K562 (cell line): ENCODE results near the gene MMP23B. TPM values are rescaled to one million over a fixed set of nuclear protein-coding genes. Genes with fewer than 3 reads are reported as not detected.

Experiments used
- ATF4 ChIP-seq: fragments of 450-650 bp; formaldehyde crosslinking; IDR thresholded peaks from 2 replicates; pipeline ENCODE4 v1.4.0; 2022; ENCODE audit warnings: mild to moderate bottlenecking, moderate library complexity
- C11orf30 ChIP-seq: fragments of 450-650 bp; IDR thresholded peaks from 2 replicates; pipeline ENCODE4 v1.6.1; 2016; ENCODE audit warnings: low read depth, mild to moderate bottlenecking
- CUX1 ChIP-seq: fragments of 200-800 bp; sonication (Bioruptor generic); IDR thresholded peaks from 2 replicates; pipeline ENCODE4 v1.6.1; 2016; ENCODE audit warnings: missing genetic modification characterization, missing compliant biosample characterization
- EP300 ChIP-seq: IDR thresholded peaks from 2 replicates; pipeline ENCODE4 v1.6.1; 2012; ENCODE audit warnings: low read length, improper control_type of control experiment
- FUS ChIP-seq: fragments of 200-400 bp; formaldehyde crosslinking; optimal IDR thresholded peaks from 2 replicates; pipeline ENCODE3; 2017; ENCODE audit warnings: low read depth, low read length
- HMG20B ChIP-seq: fragments of 250-450 bp; sonication (Bioruptor Pico); IDR thresholded peaks from 2 replicates; pipeline ENCODE4 v1.5.0; 2021; ENCODE audit warnings: mild to moderate bottlenecking
- MCM3 ChIP-seq: fragments of 450-650 bp; IDR thresholded peaks from 2 replicates; pipeline ENCODE4 v1.6.1; 2016
- MEF2A ChIP-seq: IDR thresholded peaks from 2 replicates; pipeline ENCODE4 v1.6.1; 2011; ENCODE audit warnings: low read depth, mild to moderate bottlenecking, low read length, moderate library complexity; ENCODE audit not compliant: control insufficient read depth
- MYC ChIP-seq, 2 experiments: fragments of 250-450 bp in 1 of 2; sonication (Bioruptor Pico) in 1 of 2; IDR thresholded peaks; 2 replicates each; pipeline versions ENCODE4 v1.5.1 to v1.6.1; 2012 to 2021; ENCODE audit warnings: low read depth in 2 of 2, borderline replicate concordance in 1 of 2, improper control_type of control experiment in 1 of 2, low read length in 1 of 2, mild to moderate bottlenecking in 1 of 2, moderate library complexity in 1 of 2
- NCOA1 ChIP-seq: fragments of 450-650 bp; IDR thresholded peaks from 2 replicates; pipeline ENCODE4 v1.6.1; 2016; ENCODE audit warnings: low read depth
- NFXL1 ChIP-seq: fragments of 450-650 bp; formaldehyde crosslinking; IDR thresholded peaks from 2 replicates; pipeline ENCODE4 v1.4.0; 2021; ENCODE audit warnings: mild to moderate bottlenecking
- NR3C1 ChIP-seq: sonication (generic); formaldehyde crosslinking; IDR thresholded peaks from 2 replicates; pipeline ENCODE4 v1.8.1; 2022; ENCODE audit warnings: missing genetic modification reagents
- POLR2AphosphoS2 ChIP-seq: IDR thresholded peaks from 2 replicates; pipeline ENCODE4 v1.6.1; 2012; ENCODE audit warnings: low read length, improper control_type of control experiment
- PTTG1 ChIP-seq: fragments of 450-650 bp; IDR thresholded peaks from 2 replicates; pipeline ENCODE4 v1.6.1; 2016; ENCODE audit warnings: low read depth, mild to moderate bottlenecking, missing genetic modification characterization, missing compliant biosample characterization
- RAD21 ChIP-seq, 2 experiments: fragments of 250-450 bp in 1 of 2; fragments of 450-650 bp in 1 of 2; sonication (Bioruptor Pico) in 1 of 2; formaldehyde crosslinking in 1 of 2; IDR thresholded peaks in 1 of 2; conservative IDR thresholded peaks in 1 of 2; 2 replicates each; pipeline versions ENCODE4 v1.4.0 to v1.8.0; 2020 to 2022; ENCODE audit warnings: mild to moderate bottlenecking in 2 of 2, moderate library complexity in 1 of 2
- SIN3A ChIP-seq, 2 experiments: fragments of 150-350 bp in 1 of 2; IDR thresholded peaks; 2 replicates each; pipeline ENCODE4 v1.6.1; 2011 to 2016; ENCODE audit warnings: borderline replicate concordance in 2 of 2, low read depth in 2 of 2, low read length in 2 of 2, mild to moderate bottlenecking in 2 of 2, moderate library complexity in 2 of 2; ENCODE audit not compliant: control insufficient read depth in 1 of 2
- SMARCC2 ChIP-seq: fragments of 450-650 bp; IDR thresholded peaks from 2 replicates; pipeline ENCODE4 v1.6.1; 2017; ENCODE audit warnings: antibody characterized with exemption, moderate library complexity, mild to moderate bottlenecking, low read depth
- TFAP4 ChIP-seq: sonication (generic); formaldehyde crosslinking; IDR thresholded peaks from 2 replicates; pipeline ENCODE4 v1.8.0; 2022; ENCODE audit warnings: missing genetic modification reagents, mild to moderate bottlenecking, moderate library complexity, borderline replicate concordance
- ZNF12 ChIP-seq: sonication (generic); formaldehyde crosslinking; IDR thresholded peaks from 2 replicates; pipeline ENCODE4 v1.4.0; 2020; ENCODE audit warnings: mild to moderate bottlenecking, missing genetic modification reagents
- ZNF696 ChIP-seq: fragments of 250-450 bp; sonication (Bioruptor Pico); conservative IDR thresholded peaks from 2 replicates; pipeline ENCODE4 v1.4.0; 2020; ENCODE audit warnings: mild to moderate bottlenecking, moderate library complexity
- polyA plus RNA-seq, 8 experiments: library from polyadenylated mRNA; depleted of rRNA in 4 of 8; stranded (reverse) in 5 of 8; unstranded in 3 of 8; fragments of >200 nt; fragmentation: Nextera tagmentation in 2 of 8; fragmentation: Illumina TruSeq in 1 of 8; extraction: Ambion mirVana in 2 of 8; extraction: Trizol in 1 of 8; gene quantifications; 2 replicates each; pipeline versions ENCODE4 v1.2.1 to v1.2.3, GENCODE V29; 2011 to 2014; ENCODE audit warnings: inconsistent platforms in 1 of 8, missing spikeins in 1 of 8
- total RNA-seq, 7 experiments: library from RNA; depleted of rRNA in 6 of 7; stranded (reverse); fragments of >200 nt in 6 of 7; fragmentation: Illumina TruSeq in 2 of 7; extraction: Trizol in 2 of 7; gene quantifications; 2 replicates each; pipeline versions ENCODE4 v1.2.1 to v1.2.3, GENCODE V29; 2011 to 2021; ENCODE audit warnings: low replicate concordance in 1 of 7

Gene MMP23B
- total and polyA plus RNA-seq, 9 of the 15 experiments (the other 6 are each of a cell fraction or from before 2014, with no cell fraction given) = 0.28 to 1.2 (median 0.41) TPM; not detected in 5

- TF ChIP-seq EP300 (no peak), NFXL1 (CRISPR knock-in tag) (no peak), NCOA1 (no peak), MYC (IDR thresholded peaks at IDR 0.05; ENCODE audit: low read depth, low read length) (no peak), MYC (CRISPR knock-in tag; IDR thresholded peaks at IDR 0.05; ENCODE audit: borderline replicate concordance, low read depth) (no peak), ZNF696 (CRISPR knock-in tag) (no peak), FUS (no peak), ZNF12 (no peak), C11orf30 (no peak), MCM3 (no peak), NR3C1 (CRISPR knock-in tag) (no peak), SMARCC2 (no peak), TFAP4 (CRISPR knock-in tag) (no peak; the same call in 1 of the 2 replicates), PTTG1 (tag) (no peak), RAD21 (CRISPR knock-in tag; conservative IDR thresholded peaks at IDR 0.05 in 1 of 2, IDR thresholded peaks at IDR 0.05 in 1 of 2) (no peak), CUX1 (CRISPR knock-in tag) (no peak), POLR2AphosphoS2 (no peak), HMG20B (CRISPR knock-in tag) (no peak), SIN3A (IDR thresholded peaks at IDR 0.05; ENCODE audit: borderline replicate concordance in 2 of 2, control insufficient read depth in 1 of 2, low read depth in 2 of 2, low read length in 2 of 2) (no peak), MEF2A (no peak), ATF4 (CRISPR knock-in tag) (no peak)
Measured at GRCh38 chr1:1599935-1600860, 31.8 kb upstream of the MMP23B start, which contains the start of gene FNDC10 (continued).
